ENCODE measurements around the gene FNDC11. TPM values are rescaled to one million over a fixed set of nuclear protein-coding genes. Genes with fewer than 3 reads are reported as not detected.
"Not testable (repeated sequence)": the region's sequence is repeated elsewhere in the genome, so short reads cannot be mapped to it uniquely, and the experiment has no call there.

Gene FNDC11
- total RNA-seq, 1 donor from 2014 or later: 0.52 TPM

- H3K27me3 ChIP-seq (ENCODE audit: control insufficient read depth in 3 of 3, insufficient read depth in 3 of 3, low read length in 3 of 3): peaks cover 43 to 50% (median 44%) of the 10 kb centered on the region in 3 donors
- H3K4me3 ChIP-seq (ENCODE audit: low read length in 3 of 3): no peak overlapping the region
- no peak overlapping the region for H3K27ac ChIP-seq (ENCODE audit: low read depth, low read length)
- no peaks in the 10 kb centered on the region for H3K4me1 ChIP-seq (ENCODE audit: control insufficient read depth in 3 of 3, insufficient read depth in 3 of 3, low read length in 3 of 3)
- H3K9me3 ChIP-seq (ENCODE audit: control insufficient read depth in 3 of 3, low read length in 3 of 3): no peaks in the 10 kb centered on the region
- H3K9ac ChIP-seq (ENCODE audit: low read depth in 1 of 3, low read length in 3 of 3): no peak overlapping the region
- H3K36me3 ChIP-seq (ENCODE audit: control insufficient read depth in 3 of 3, insufficient read depth in 3 of 3, low read length in 3 of 3): no peaks in the 10 kb centered on the region
Measured at GRCh38 chr20:63552481-63553249, 1.3 kb upstream of the FNDC11 start.

- H3K36me3 ChIP-seq (ENCODE audit: control insufficient read depth in 3 of 3, insufficient read depth in 3 of 3, low read length in 3 of 3): no peaks in the 10 kb centered on the region
- H3K27ac ChIP-seq (ENCODE audit: low read depth, low read length): no peak overlapping the region
- H3K9ac ChIP-seq (ENCODE audit: low read depth in 1 of 3, low read length in 3 of 3): peak overlapping the region in 1 of 3 donors; percentile 33
- peaks cover 36 to 46% (median 36%) of the 10 kb centered on the region in 3 donors for H3K27me3 ChIP-seq (ENCODE audit: control insufficient read depth in 3 of 3, insufficient read depth in 3 of 3, low read length in 3 of 3)
- H3K4me1 ChIP-seq (ENCODE audit: control insufficient read depth in 3 of 3, insufficient read depth in 3 of 3, low read length in 3 of 3): no peaks in the 10 kb centered on the region
- H3K9me3 ChIP-seq (ENCODE audit: control insufficient read depth in 3 of 3, low read length in 3 of 3): no peaks in the 10 kb centered on the region
- H3K4me3 ChIP-seq (ENCODE audit: low read length in 3 of 3): peak overlapping the region; percentile 36 to 43 (median 41)
Measured at GRCh38 chr20:63553251-63553932, 567 bp upstream of the FNDC11 start.

- H3K4me1 ChIP-seq (ENCODE audit: control insufficient read depth in 3 of 3, insufficient read depth in 3 of 3, low read length in 3 of 3): no peaks in the 10 kb centered on the region
- H3K4me3 ChIP-seq (ENCODE audit: low read length in 3 of 3): no peak overlapping the region
- no peak overlapping the region for H3K27ac ChIP-seq (ENCODE audit: low read depth, low read length)
- H3K9ac ChIP-seq (ENCODE audit: low read depth in 1 of 3, low read length in 3 of 3): peak overlapping the region in 1 of 3 donors; percentile 16
- no peaks in the 10 kb centered on the region for H3K9me3 ChIP-seq (ENCODE audit: control insufficient read depth in 3 of 3, low read length in 3 of 3)
- no peaks in the 10 kb centered on the region for H3K36me3 ChIP-seq (ENCODE audit: control insufficient read depth in 3 of 3, insufficient read depth in 3 of 3, low read length in 3 of 3)
- peaks cover 26 to 39% (median 27%) of the 10 kb centered on the region in 3 donors for H3K27me3 ChIP-seq (ENCODE audit: control insufficient read depth in 3 of 3, insufficient read depth in 3 of 3, low read length in 3 of 3)
Measured at GRCh38 chr20:63554361-63555278, 661 bp downstream of the FNDC11 start.

- Histone ChIP-seq H3K36me3 (ENCODE audit: control insufficient read depth in 3 of 3, insufficient read depth in 3 of 3, low read length in 3 of 3) (peaks cover 0 to 1% (median 0%) of the 10 kb centered on the region in 3 donors), H3K27ac (ENCODE audit: low read depth, low read length) (no peak overlapping the region), H3K27me3 (ENCODE audit: control insufficient read depth in 3 of 3, insufficient read depth in 3 of 3, low read length in 3 of 3) (peaks cover 15 to 31% (median 18%) of the 10 kb centered on the region in 3 donors), H3K9me3 (ENCODE audit: control insufficient read depth in 3 of 3, low read length in 3 of 3) (no peaks in the 10 kb centered on the region), H3K9ac (ENCODE audit: low read depth in 1 of 3, low read length in 3 of 3) (no peak overlapping the region), H3K4me1 (ENCODE audit: control insufficient read depth in 3 of 3, insufficient read depth in 3 of 3, low read length in 3 of 3) (no peaks in the 10 kb centered on the region), H3K4me3 (ENCODE audit: low read length in 3 of 3) (no peak overlapping the region)
Measured at GRCh38 chr20:63555661-63556381, 1.9 kb downstream of the FNDC11 start.

- no peak overlapping the region for H3K27ac ChIP-seq (ENCODE audit: low read depth, low read length)
- no peaks in the 10 kb centered on the region for H3K4me1 ChIP-seq (ENCODE audit: control insufficient read depth in 3 of 3, insufficient read depth in 3 of 3, low read length in 3 of 3)
- H3K9ac ChIP-seq (ENCODE audit: low read depth in 1 of 3, low read length in 3 of 3): no peak overlapping the region
- peaks cover 12 to 26% (median 12%) of the 10 kb centered on the region in 3 donors for H3K27me3 ChIP-seq (ENCODE audit: control insufficient read depth in 3 of 3, insufficient read depth in 3 of 3, low read length in 3 of 3)
- no peak overlapping the region for H3K4me3 ChIP-seq (ENCODE audit: low read length in 3 of 3)
- H3K36me3 ChIP-seq (ENCODE audit: control insufficient read depth in 3 of 3, insufficient read depth in 3 of 3, low read length in 3 of 3): peaks cover 0 to 6% (median 5%) of the 10 kb centered on the region in 3 donors
- no peaks in the 10 kb centered on the region for H3K9me3 ChIP-seq (ENCODE audit: control insufficient read depth in 3 of 3, low read length in 3 of 3)
Measured at GRCh38 chr20:63556873-63557478, 3.0 kb downstream of the FNDC11 start.

GRCh38 chr20:63557481-63557891 is 3.5 kb downstream of the FNDC11 start:
- Histone ChIP-seq H3K27me3 (ENCODE audit: control insufficient read depth in 3 of 3, insufficient read depth in 3 of 3, low read length in 3 of 3) (peaks cover 8 to 22% (median 11%) of the 10 kb centered on the region in 3 donors), H3K4me1 (ENCODE audit: control insufficient read depth in 3 of 3, insufficient read depth in 3 of 3, low read length in 3 of 3) (no peaks in the 10 kb centered on the region), H3K36me3 (ENCODE audit: control insufficient read depth in 3 of 3, insufficient read depth in 3 of 3, low read length in 3 of 3) (peaks cover 0 to 6% (median 5%) of the 10 kb centered on the region in 3 donors), H3K9me3 (ENCODE audit: control insufficient read depth in 3 of 3, low read length in 3 of 3) (no peaks in the 10 kb centered on the region), H3K27ac (ENCODE audit: low read depth, low read length) (no peak overlapping the region), H3K4me3 (ENCODE audit: low read length in 3 of 3) (no peak overlapping the region), H3K9ac (ENCODE audit: low read depth in 1 of 3, low read length in 3 of 3) (no peak overlapping the region)

- Histone ChIP-seq H3K36me3 (ENCODE audit: control insufficient read depth in 3 of 3, insufficient read depth in 3 of 3, low read length in 3 of 3) (peaks cover 0 to 9% (median 5%) of the 10 kb centered on the region in 3 donors), H3K27me3 (ENCODE audit: control insufficient read depth in 3 of 3, insufficient read depth in 3 of 3, low read length in 3 of 3) (peaks cover 0 to 15% (median 7%) of the 10 kb centered on the region in 3 donors), H3K4me1 (ENCODE audit: control insufficient read depth in 3 of 3, insufficient read depth in 3 of 3, low read length in 3 of 3) (no peaks in the 10 kb centered on the region), H3K9ac (ENCODE audit: low read depth in 1 of 3, low read length in 3 of 3) (no peak overlapping the region), H3K27ac (ENCODE audit: low read depth, low read length) (no peak overlapping the region), H3K9me3 (ENCODE audit: control insufficient read depth in 3 of 3, low read length in 3 of 3) (no peaks in the 10 kb centered on the region), H3K4me3 (ENCODE audit: low read length in 3 of 3) (no peak overlapping the region)
Measured at GRCh38 chr20:63558804-63559484, 5.0 kb downstream of the FNDC11 start.

GRCh38 chr20:63559485-63560332 is 5.8 kb downstream of the FNDC11 start:
- not testable (repeated sequence) for H3K4me3 ChIP-seq (ENCODE audit: low read length in 3 of 3); H3K27ac ChIP-seq (ENCODE audit: low read depth, low read length); H3K9ac ChIP-seq (ENCODE audit: low read depth in 1 of 3, low read length in 3 of 3); H3K9me3 ChIP-seq (ENCODE audit: control insufficient read depth in 3 of 3, low read length in 3 of 3); H3K4me1 ChIP-seq (ENCODE audit: control insufficient read depth in 3 of 3, insufficient read depth in 3 of 3, low read length in 3 of 3); H3K27me3 ChIP-seq (ENCODE audit: control insufficient read depth in 3 of 3, insufficient read depth in 3 of 3, low read length in 3 of 3); H3K36me3 ChIP-seq (ENCODE audit: control insufficient read depth in 3 of 3, insufficient read depth in 3 of 3, low read length in 3 of 3)
